ENCODE results near the gene PPIL6.

DNA sequence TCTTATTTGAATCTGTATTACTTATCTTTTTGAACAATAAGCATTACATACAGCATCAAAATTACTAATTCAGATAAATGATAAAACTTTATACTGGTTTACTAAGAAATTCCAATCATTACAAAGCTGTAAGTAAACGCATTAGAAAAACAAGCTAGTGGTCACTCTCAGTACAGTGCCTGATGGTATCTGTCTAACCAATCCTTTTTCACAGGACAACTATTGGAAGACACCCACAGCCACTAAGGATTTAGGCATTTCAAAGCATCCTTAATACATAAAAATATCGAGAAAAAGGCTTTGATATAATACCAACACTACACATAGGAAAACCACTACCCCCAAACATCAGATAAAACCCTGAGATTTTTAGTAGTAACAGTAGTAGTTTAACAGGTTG, 60.7 kb downstream of the PPIL6 start:
- TF ChIP-seq POLR2A (IDR thresholded peaks at IDR 0.05) (no peak), POLR2AphosphoS5 (IDR thresholded peaks at IDR 0.05) (no peak)
- TF ChIP-seq, protein P1, sequence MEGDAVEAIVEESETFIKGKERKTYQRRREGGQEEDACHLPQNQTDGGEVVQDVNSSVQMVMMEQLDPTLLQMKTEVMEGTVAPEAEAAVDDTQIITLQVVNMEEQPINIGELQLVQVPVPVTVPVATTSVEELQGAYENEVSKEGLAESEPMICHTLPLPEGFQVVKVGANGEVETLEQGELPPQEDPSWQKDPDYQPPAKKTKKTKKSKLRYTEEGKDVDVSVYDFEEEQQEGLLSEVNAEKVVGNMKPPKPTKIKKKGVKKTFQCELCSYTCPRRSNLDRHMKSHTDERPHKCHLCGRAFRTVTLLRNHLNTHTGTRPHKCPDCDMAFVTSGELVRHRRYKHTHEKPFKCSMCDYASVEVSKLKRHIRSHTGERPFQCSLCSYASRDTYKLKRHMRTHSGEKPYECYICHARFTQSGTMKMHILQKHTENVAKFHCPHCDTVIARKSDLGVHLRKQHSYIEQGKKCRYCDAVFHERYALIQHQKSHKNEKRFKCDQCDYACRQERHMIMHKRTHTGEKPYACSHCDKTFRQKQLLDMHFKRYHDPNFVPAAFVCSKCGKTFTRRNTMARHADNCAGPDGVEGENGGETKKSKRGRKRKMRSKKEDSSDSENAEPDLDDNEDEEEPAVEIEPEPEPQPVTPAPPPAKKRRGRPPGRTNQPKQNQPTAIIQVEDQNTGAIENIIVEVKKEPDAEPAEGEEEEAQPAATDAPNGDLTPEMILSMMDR (IDR thresholded peaks at IDR 0.05), result no peak
